Spleen (tissue), 11 donors: ENCODE measurements around the gene DGKA. TPM values are rescaled to one million over a fixed set of nuclear protein-coding genes. Genes with fewer than 3 reads are reported as not detected.
A peak's percentile ranks its signal among the peaks of the same experiment; 100 is the strongest.

Experiments used
- DNase-seq: peaks from one replicate; pipeline ENCODE4 v3.0.0-alpha.2; 2020
- H3K27ac ChIP-seq, 8 donors: fragments of 200-600 bp; sonication (generic) in 7 of 8; 1 replicate in 4 of 8; 2 replicates in 4 of 8; pipeline versions ENCODE4 v1.5.0 to v1.8.0; 2016 to 2021; ENCODE audit warnings: inconsistent platforms in 4 of 8, mild to moderate bottlenecking in 4 of 8, moderate library complexity in 1 of 8
- H3K27me3 ChIP-seq, 7 donors: fragments of 200-600 bp; sonication (generic) in 6 of 7; replicated peaks in 1 of 7; 1 replicate in 4 of 7; 2 replicates in 3 of 7; pipeline versions ENCODE4 v1.5.0 to v1.8.0; 2016 to 2021; ENCODE audit warnings: inconsistent platforms in 3 of 7, mild to moderate bottlenecking in 1 of 7
- H3K36me3 ChIP-seq, 6 donors: fragments of 200-600 bp; sonication (generic) in 5 of 6; 1 replicate in 4 of 6; 2 replicates in 2 of 6; pipeline versions ENCODE4 v1.5.0 to v1.8.0; 2016 to 2021; ENCODE audit warnings: inconsistent platforms in 2 of 6
- H3K4me1 ChIP-seq, 6 donors: fragments of 200-600 bp; sonication (generic) in 5 of 6; 1 replicate in 3 of 6; 2 replicates in 3 of 6; pipeline versions ENCODE4 v1.5.0 to v1.8.0; 2016 to 2021; ENCODE audit warnings: inconsistent platforms in 3 of 6
- H3K4me3 ChIP-seq, 8 donors: fragments of 200-600 bp; sonication (generic) in 7 of 8; 1 replicate in 4 of 8; 2 replicates in 4 of 8; pipeline versions ENCODE4 v1.5.0 to v1.8.0; 2016 to 2021; ENCODE audit warnings: inconsistent platforms in 4 of 8, mild to moderate bottlenecking in 4 of 8, moderate library complexity in 2 of 8
- H3K9me3 ChIP-seq, 8 donors: fragments of 200-600 bp; sonication (generic) in 7 of 8; 1 replicate in 4 of 8; 2 replicates in 4 of 8; pipeline versions ENCODE4 v1.5.0 to v1.8.0; 2016 to 2021; ENCODE audit warnings: inconsistent platforms in 4 of 8
- POLR2A ChIP-seq, 3 donors: fragments of 450-650 bp; IDR thresholded peaks; one replicate each; pipeline ENCODE4 v1.5.1; 2017; ENCODE audit warnings: antibody characterized with exemption in 3 of 3, mild to moderate bottlenecking in 1 of 3
- POLR2AphosphoS5 ChIP-seq, 3 donors: sonication (generic); formaldehyde crosslinking; IDR thresholded peaks; one replicate each; pipeline ENCODE4 v1.5.1; 2017; ENCODE audit warnings: antibody characterized with exemption in 3 of 3
- WGBS, 5 donors: extraction: QIAGEN DNeasy Blood & Tissue Kit in 3 of 5; methylation state at CpG; one replicate each; pipeline versions ENCODE4 v1.1.5 to v1.1.7; 2013 to 2018; 5-methylcytosine and 5-hydroxymethylcytosine counted together
- intact Hi-C: fragments of 100-400 bp; cut with DNase I; formaldehyde crosslinking; loops from one replicate; pipeline ENCODE4 v1.15.0; 2023; ENCODE audit warnings: low total_unique reads
- polyA plus RNA-seq, 3 donors: library from polyadenylated mRNA; stranded (reverse); fragments of 200-250 nt; gene quantifications; one replicate each; pipeline ENCODE4 v1.2.1, GENCODE V29; 2013
- total RNA-seq, 7 donors: library from RNA; depleted of rRNA in 3 of 7; stranded (reverse); fragments of >200 nt in 3 of 7; fragmentation: NEBNext Ultra II Directional in 4 of 7; extraction: Animal tissue kit (Norgen Biotek cat#: 25700) in 4 of 7; gene quantifications; one replicate each; pipeline versions ENCODE4 v1.1.0 to v1.2.1, GENCODE V29; 2016 to 2021
- TF ChIP-seq, protein P1 (sequence below), 11 experiments: fragments of 200-600 bp in 7 of 11; fragments of 450-650 bp in 4 of 11; sonication (generic) in 4 of 11; IDR thresholded peaks in 8 of 11; conservative IDR thresholded peaks in 3 of 11; 1 replicate in 7 of 11; 2 replicates in 4 of 11; pipeline versions ENCODE4 v1.4.0 to v1.8.0; 2016 to 2021; ENCODE audit warnings: antibody characterized with exemption in 11 of 11, inconsistent platforms in 4 of 11, mild to moderate bottlenecking in 1 of 11
- donor health status: healthy with polysubstance abuse.
- donor health status: DM: no; HTN: no; CAD: no; lungs with moderate emphysema.
- donor health status: DM: no; HTN: no; CAD: no.
- donor health status: Bipolar disorder and iron deficiency.
- donor health status: healthy.
- donor health status: DM: no; HTN: no; CAD: no.
- donor health status: DM: yes; HTN: yes; CAD: no.

DGKA gene
- total and polyA plus RNA-seq, 10 donors, result 73.8 to 261 (median 174) TPM

DNA sequence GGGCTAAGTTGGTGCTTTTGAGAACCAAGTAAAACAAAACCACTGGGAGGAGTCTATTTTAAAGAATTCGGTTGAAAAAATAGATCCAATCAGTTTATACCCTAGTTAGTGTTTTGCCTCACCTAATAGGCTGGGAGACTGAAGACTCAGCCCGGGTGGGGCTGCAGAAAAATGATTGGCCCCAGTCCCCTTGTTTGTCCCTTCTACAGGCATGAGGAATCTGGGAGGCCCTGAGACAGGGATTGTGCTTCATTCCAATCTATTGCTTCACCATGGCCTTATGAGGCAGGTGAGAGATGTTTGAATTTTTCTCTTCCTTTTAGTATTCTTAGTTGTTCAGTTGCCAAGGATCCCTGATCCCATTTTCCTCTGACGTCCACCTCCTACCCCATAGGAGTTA lies 41.1 kb downstream of the DGKA start:
- H3K36me3 ChIP-seq, result peaks cover 0 to 51% (median 2%) of the 10 kb centered on the region in 6 donors
- peak overlapping the region in 7 of 8 donors; percentile 89 to 97 (median 94) for H3K27ac ChIP-seq
- no peak overlapping the region for H3K4me3 ChIP-seq
- H3K27me3 ChIP-seq, result no peaks in the 10 kb centered on the region
- TF ChIP-seq POLR2AphosphoS5 (IDR thresholded peaks at IDR 0.05) (no peak), POLR2A (IDR thresholded peaks at IDR 0.05) (no peak)
- TF ChIP-seq, protein P1, sequence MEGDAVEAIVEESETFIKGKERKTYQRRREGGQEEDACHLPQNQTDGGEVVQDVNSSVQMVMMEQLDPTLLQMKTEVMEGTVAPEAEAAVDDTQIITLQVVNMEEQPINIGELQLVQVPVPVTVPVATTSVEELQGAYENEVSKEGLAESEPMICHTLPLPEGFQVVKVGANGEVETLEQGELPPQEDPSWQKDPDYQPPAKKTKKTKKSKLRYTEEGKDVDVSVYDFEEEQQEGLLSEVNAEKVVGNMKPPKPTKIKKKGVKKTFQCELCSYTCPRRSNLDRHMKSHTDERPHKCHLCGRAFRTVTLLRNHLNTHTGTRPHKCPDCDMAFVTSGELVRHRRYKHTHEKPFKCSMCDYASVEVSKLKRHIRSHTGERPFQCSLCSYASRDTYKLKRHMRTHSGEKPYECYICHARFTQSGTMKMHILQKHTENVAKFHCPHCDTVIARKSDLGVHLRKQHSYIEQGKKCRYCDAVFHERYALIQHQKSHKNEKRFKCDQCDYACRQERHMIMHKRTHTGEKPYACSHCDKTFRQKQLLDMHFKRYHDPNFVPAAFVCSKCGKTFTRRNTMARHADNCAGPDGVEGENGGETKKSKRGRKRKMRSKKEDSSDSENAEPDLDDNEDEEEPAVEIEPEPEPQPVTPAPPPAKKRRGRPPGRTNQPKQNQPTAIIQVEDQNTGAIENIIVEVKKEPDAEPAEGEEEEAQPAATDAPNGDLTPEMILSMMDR (IDR thresholded peaks at IDR 0.05 in 8 of 11, conservative IDR thresholded peaks at IDR 0.05 in 3 of 11), result no peak
- WGBS, 5 donors, result 70 to 82% (median 78%) methylated on average over 3 of the region's 3 CpGs
- no peak for DNase-seq
- H3K4me1 ChIP-seq, result peaks cover 29 to 67% (median 53%) of the 10 kb centered on the region in 6 donors
- no peaks in the 10 kb centered on the region for H3K9me3 ChIP-seq
- intact Hi-C loops, result no loop called here

DNA sequence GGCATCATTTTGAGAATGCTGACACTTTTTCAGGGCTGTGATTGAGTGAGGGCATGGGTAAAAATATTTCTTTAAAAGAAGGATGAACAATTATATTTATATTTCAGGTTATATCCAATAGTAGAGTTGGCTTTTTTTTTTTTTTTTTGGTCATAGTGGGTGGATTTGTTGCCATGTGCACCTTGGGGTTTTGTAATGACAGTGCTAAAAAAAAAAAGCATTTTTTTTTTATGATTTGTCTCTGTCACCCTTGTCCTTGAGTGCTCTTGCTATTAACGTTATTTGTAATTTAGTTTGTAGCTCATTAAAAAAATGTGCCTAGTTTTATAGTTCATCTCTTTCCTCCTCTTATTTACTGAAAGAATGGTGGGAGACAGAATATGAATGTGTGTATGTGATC lies 41.5 kb downstream of the DGKA start:
- H3K4me3 ChIP-seq, result peak overlapping the region in 7 of 8 donors; percentile 42 to 94 (median 75)
- H3K36me3 ChIP-seq, result peaks cover 0 to 54% (median 2%) of the 10 kb centered on the region in 6 donors
- no peaks in the 10 kb centered on the region for H3K27me3 ChIP-seq
- H3K27ac ChIP-seq, result peak overlapping the region; percentile 71 to 97 (median 94)
- intact Hi-C loops, result no loop called here
- TF ChIP-seq POLR2AphosphoS5 (IDR thresholded peaks at IDR 0.05) (no peak), POLR2A (IDR thresholded peaks at IDR 0.05) (no peak)
- TF ChIP-seq, protein P1 (IDR thresholded peaks at IDR 0.05 in 8 of 11, conservative IDR thresholded peaks at IDR 0.05 in 3 of 11), result no peak
- no peak for DNase-seq
- H3K9me3 ChIP-seq, result no peaks in the 10 kb centered on the region
- WGBS, 5 donors, result 18 to 45% (median 33%) methylated on average over 1 of the region's 1 CpG
- H3K4me1 ChIP-seq, result peaks cover 25 to 67% (median 53%) of the 10 kb centered on the region in 6 donors

DNA sequence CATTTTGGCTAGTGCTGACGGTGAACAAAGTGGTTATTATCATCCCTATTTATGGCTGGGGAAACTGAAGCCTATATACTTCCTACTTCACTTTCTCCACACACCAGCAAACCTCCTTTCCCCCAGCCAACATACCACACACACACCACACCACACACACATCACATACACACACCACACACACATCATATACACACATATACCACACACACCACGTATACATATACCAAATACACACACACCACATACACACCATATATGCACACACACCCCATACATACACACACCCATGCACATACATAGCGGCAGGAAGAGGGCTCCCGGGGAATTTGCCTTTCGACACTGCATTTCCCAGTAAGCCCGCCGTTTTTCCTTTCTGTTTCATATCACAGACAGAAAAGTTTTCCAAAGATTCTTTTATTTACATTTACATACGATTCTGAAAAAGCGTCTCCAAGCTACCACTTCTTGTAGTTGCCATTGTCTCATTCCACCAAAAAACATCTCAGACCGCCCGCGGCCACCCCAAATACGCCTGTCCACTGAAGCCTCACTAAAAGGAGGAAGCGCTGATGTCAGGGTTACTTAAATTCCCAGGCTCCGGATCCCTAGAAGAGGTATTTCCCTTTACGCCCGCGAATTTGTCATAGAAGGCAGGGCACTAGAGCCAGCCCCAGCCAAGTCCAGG lies 42.1 kb downstream of the DGKA start:
- Histone ChIP-seq H3K4me3 (peak overlapping the region; percentile 42 to 94 (median 66)), H3K27ac (peak overlapping the region; percentile 71 to 97 (median 94)), H3K27me3 (no peaks in the 10 kb centered on the region), H3K4me1 (peaks cover 24 to 67% (median 52%) of the 10 kb centered on the region in 6 donors), H3K36me3 (peaks cover 0 to 54% (median 2%) of the 10 kb centered on the region in 6 donors), H3K9me3 (no peaks in the 10 kb centered on the region)
- intact Hi-C loops, result no loop called here
- TF ChIP-seq, protein P1 (IDR thresholded peaks at IDR 0.05 in 8 of 11, conservative IDR thresholded peaks at IDR 0.05 in 3 of 11), result no peak
- peak in 1 of 3 donors; percentile 86 for TF ChIP-seq POLR2A (IDR thresholded peaks at IDR 0.05)
- TF ChIP-seq POLR2AphosphoS5 (IDR thresholded peaks at IDR 0.05), result peak in 1 of 3 donors; percentile 89
- WGBS, 5 donors, result 0 to 2% (median 1%) methylated on average over 18 of the region's 18 CpGs
- no peak for DNase-seq

DNA sequence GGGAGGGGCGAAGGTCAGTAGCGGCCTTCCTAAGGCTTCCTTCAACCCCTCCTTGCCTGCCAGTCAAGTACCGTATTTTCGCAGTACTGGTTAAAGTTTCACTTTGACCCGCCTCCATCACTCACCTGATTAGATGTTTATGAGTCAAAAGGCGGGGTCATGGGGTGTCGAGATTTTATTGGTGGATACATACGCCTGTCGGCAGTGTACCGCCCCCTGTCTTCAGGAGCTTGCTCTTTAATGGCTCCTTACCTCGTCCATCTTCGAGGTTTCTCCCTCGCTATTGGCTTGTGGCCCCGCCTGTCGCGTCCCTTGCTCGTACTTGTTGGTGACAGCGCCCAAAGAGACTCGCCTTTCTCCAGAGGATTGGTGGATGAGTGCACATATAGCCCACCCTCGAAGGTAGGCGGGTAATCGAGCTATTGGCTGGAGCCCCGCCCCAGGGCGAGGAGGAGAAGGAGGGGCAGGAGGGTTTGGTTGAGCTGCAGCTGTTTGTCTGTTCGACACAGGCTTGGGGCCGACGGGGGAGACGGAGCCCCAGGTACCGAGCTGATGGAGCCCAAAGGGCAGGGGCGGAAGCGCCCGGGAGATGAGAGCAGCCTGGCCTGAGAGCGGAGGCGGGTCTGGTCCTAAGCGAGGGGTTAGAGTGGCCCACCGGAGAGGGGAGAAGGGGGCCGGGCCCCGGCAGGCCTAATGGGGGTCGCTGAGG lies 42.8 kb downstream of the DGKA start, which contains the start of gene RAB5B:
Gene RAB5B (plus strand): TSS at position 480 of the 709 bp plus-strand sequence. CDS start 12,883 bp downstream, outside the sequence.
- no peaks in the 10 kb centered on the region for H3K9me3 ChIP-seq
- H3K4me3 ChIP-seq, result peak within 1 kb of the TSS; percentile 75 to 98 (median 84)
- intact Hi-C loops, result no loop called here
- H3K4me1 ChIP-seq, result peaks cover 24 to 70% (median 53%) of the 10 kb centered on the region in 6 donors
- peaks cover 0 to 50% (median 2%) of the 10 kb centered on the region in 6 donors for H3K36me3 ChIP-seq
- whole genome bisulfite sequencing, 5 donors, result 0 to 1% (median 0%) methylated on average over 33 to 39 of the region's 39 CpGs
- H3K27me3 ChIP-seq, result no peaks in the 10 kb centered on the region
- DNase-seq, result peak; percentile 99
- H3K27ac ChIP-seq, result peak within 1 kb of the TSS; percentile 93 to 98 (median 96)
- TF ChIP-seq POLR2AphosphoS5 (IDR thresholded peaks at IDR 0.05) (peak; percentile 99), POLR2A (IDR thresholded peaks at IDR 0.05) (peak; percentile 84 to 97 (median 91))
- TF ChIP-seq, protein P1 (IDR thresholded peaks at IDR 0.05 in 8 of 11, conservative IDR thresholded peaks at IDR 0.05 in 3 of 11), result peak in 7 of 11 experiments; percentile 34 to 56 (median 42)
